Fibroblast of lung (primary cell): ENCODE measurements around the gene TCERG1L.

Experiments
- EZH2 ChIP-seq: IDR thresholded peaks from 2 replicates; pipeline ENCODE4 v1.5.1; 2012; ENCODE audit warnings: low read length, control low read depth, mild to moderate bottlenecking; ENCODE audit errors: missing control alignments
- TF ChIP-seq, protein P1 (sequence below), 2 donors: IDR thresholded peaks in 1 of 2; conservative IDR thresholded peaks in 1 of 2; 1 replicate in 1 of 2; 2 replicates in 1 of 2; pipeline ENCODE4 v1.5.1; 2011 to 2012; ENCODE audit warnings: low read length in 2 of 2, control low read depth in 1 of 2, inconsistent platforms in 1 of 2, low read depth in 1 of 2, mild to moderate bottlenecking in 1 of 2

DNA sequence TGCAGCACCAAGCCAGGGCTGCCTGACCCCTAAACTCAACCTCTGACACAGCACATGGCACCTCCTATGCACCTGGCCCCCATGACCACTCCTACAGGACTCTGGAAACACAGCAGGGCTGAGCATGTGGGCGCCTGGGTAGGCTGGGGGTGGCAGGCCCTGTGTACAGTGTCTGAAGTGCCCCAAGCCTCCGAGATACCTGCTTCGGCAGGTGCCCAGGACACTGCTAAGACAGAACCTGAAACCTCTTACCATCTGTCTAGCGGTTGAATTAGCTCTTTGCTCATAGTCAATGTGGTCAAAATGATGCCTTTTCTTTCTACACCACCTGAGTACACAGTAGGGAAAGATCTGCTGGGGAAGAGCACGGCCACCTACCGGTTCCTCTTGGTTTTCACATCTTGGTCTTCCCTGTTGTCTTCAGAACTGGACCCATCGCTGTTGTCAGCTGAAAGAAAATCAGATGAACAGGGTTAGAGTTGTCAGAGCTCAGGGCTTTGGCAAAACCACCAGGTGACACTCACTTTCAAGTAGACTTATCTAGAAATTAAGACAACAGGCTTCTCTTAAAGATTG is 177.4 kb downstream of the TCERG1L start:
- no peak for TF ChIP-seq EZH2
- TF ChIP-seq, protein P1, sequence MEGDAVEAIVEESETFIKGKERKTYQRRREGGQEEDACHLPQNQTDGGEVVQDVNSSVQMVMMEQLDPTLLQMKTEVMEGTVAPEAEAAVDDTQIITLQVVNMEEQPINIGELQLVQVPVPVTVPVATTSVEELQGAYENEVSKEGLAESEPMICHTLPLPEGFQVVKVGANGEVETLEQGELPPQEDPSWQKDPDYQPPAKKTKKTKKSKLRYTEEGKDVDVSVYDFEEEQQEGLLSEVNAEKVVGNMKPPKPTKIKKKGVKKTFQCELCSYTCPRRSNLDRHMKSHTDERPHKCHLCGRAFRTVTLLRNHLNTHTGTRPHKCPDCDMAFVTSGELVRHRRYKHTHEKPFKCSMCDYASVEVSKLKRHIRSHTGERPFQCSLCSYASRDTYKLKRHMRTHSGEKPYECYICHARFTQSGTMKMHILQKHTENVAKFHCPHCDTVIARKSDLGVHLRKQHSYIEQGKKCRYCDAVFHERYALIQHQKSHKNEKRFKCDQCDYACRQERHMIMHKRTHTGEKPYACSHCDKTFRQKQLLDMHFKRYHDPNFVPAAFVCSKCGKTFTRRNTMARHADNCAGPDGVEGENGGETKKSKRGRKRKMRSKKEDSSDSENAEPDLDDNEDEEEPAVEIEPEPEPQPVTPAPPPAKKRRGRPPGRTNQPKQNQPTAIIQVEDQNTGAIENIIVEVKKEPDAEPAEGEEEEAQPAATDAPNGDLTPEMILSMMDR (conservative IDR thresholded peaks at IDR 0.05 in 1 of 2, IDR thresholded peaks at IDR 0.05 in 1 of 2; ENCODE audit: low read depth in 1 of 2, low read length in 2 of 2): no peak
